Upper lobe of left lung (tissue), 6 donors: ENCODE results near the gene CLN6. TPM values are rescaled to one million over a fixed set of nuclear protein-coding genes. Genes with fewer than 3 reads are reported as not detected.

Experiments used
- ATAC-seq, 2 donors: fragments of 200-7000 bp; cut with Tn5 transposase; one replicate each; pipeline ENCODE4 v1.9.1; 2022; ENCODE audit warnings: mild to moderate bottlenecking in 2 of 2, moderate library complexity in 2 of 2; ENCODE audit not compliant: low FRiP score in 2 of 2
- DNase-seq, 2 donors: peaks; one replicate each; pipeline ENCODE4 v3.0.0-alpha.2; 2019 to 2020
- H3K27ac ChIP-seq, 4 donors: fragments of 200-600 bp; sonication (generic); one replicate each; pipeline ENCODE4 v1.5.1; 2016 to 2019
- H3K27me3 ChIP-seq, 4 donors: fragments of 200-600 bp; sonication (generic); one replicate each; pipeline ENCODE4 v1.5.1; 2017 to 2019
- H3K36me3 ChIP-seq, 4 donors: fragments of 200-600 bp; sonication (generic); one replicate each; pipeline ENCODE4 v1.5.1; 2016 to 2019
- H3K4me1 ChIP-seq, 4 donors: fragments of 200-600 bp; sonication (generic); one replicate each; pipeline ENCODE4 v1.5.1; 2018 to 2019
- H3K4me3 ChIP-seq, 4 donors: fragments of 200-600 bp; sonication (generic); one replicate each; pipeline ENCODE4 v1.5.1; 2017 to 2019; ENCODE audit warnings: mild to moderate bottlenecking in 2 of 4, moderate library complexity in 1 of 4
- H3K9me3 ChIP-seq, 4 donors: fragments of 200-600 bp; sonication (generic); one replicate each; pipeline ENCODE4 v1.5.1; 2018 to 2019
- CTCF ChIP-seq, 6 experiments: fragments of 450-650 bp in 4 of 6; fragments of 200-600 bp in 2 of 6; sonication (generic) in 2 of 6; IDR thresholded peaks; one replicate each; pipeline ENCODE4 v1.5.1; 2016 to 2019; ENCODE audit warnings: antibody characterized with exemption in 6 of 6
- EP300 ChIP-seq, 4 donors: sonication (generic); formaldehyde crosslinking; IDR thresholded peaks; one replicate each; pipeline ENCODE4 v1.5.1; 2017; ENCODE audit warnings: antibody characterized with exemption in 4 of 4, control low read depth in 2 of 4
- POLR2A ChIP-seq, 4 donors: fragments of 450-650 bp; IDR thresholded peaks; one replicate each; pipeline ENCODE4 v1.5.1; 2016 to 2017; ENCODE audit warnings: antibody characterized with exemption in 4 of 4, mild to moderate bottlenecking in 2 of 4
- POLR2AphosphoS5 ChIP-seq, 2 donors: sonication (generic); formaldehyde crosslinking; IDR thresholded peaks; one replicate each; pipeline ENCODE4 v1.5.1; 2017; ENCODE audit warnings: antibody characterized with exemption in 2 of 2
- WGBS, 2 donors: methylation state at CpG; one replicate each; pipeline ENCODE4 v1.1.5; 2017 to 2018; 5-methylcytosine and 5-hydroxymethylcytosine counted together
- total RNA-seq, 6 donors: library from RNA; depleted of rRNA in 4 of 6; stranded (reverse); fragments of >200 nt in 4 of 6; gene quantifications; one replicate each; pipeline versions ENCODE4 v1.1.0 to v1.2.1, GENCODE V29; 2016 to 2021
- donor health status: DM: no; HTN: no; CAD: no; lungs with moderate emphysema.
- donor health status: DM: no; HTN: yes; CAD: no; lungs with severe emphysema.

The CLN6 gene
- total RNA-seq, 6 donors from 2014 or later: 19.4 to 48.3 (median 28.7) TPM

DNA sequence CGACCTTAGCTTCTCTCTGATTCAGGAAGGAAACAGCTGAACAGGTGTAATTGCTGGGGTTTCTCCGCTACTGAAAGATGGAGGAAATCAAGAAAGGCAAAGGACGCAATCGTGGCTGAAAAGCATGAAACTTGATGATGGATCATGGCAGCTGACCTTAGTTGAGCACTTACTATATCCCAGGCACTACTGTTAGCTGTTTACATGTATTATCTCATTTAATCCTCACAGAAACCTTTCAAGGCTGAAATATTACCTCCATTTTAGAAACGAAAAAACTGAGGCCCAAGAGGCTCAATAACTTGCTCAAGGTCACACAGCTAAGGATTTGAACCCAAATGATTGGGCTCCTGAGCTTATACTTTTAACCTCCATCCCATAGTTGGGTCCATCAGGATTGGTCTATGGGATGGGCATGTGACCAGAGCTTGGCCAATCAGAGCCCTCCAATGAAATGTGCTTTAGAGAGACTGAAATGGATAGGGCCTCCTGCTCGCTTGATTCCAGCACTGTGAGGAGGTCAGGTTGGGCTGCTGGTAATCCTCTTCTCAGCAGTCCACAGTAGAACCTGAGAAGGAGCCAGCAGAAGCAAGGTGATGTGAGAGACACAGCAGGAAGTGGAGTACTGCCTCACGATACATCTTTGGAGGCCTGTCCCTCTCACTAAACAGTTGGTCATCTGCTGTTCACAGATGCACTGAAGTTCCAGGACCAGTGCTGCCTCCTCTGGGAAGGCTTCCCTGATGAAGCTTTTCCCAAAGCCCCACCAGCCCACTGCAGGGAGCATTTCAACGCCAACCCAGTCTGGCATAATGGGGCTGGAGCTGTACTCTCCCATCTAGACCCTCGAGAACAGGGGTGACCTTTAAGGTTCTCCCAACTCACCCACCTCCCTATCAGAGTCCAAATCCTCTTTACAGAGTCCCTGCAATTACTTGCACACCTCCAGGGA lies 10.4 kb downstream of the CLN6 start:
- Histone ChIP-seq H3K27ac (no peak overlapping the region), H3K9me3 (no peaks in the 10 kb centered on the region), H3K4me1 (peaks cover 0 to 9% (median 0%) of the 10 kb centered on the region in 4 donors), H3K27me3 (no peaks in the 10 kb centered on the region), H3K36me3 (peaks cover 0 to 10% (median 1%) of the 10 kb centered on the region in 4 donors), H3K4me3 (no peak overlapping the region)
- no peak for TF ChIP-seq POLR2A (IDR thresholded peaks at IDR 0.05)
- TF ChIP-seq CTCF (IDR thresholded peaks at IDR 0.05): no peak
- no peak for TF ChIP-seq EP300 (IDR thresholded peaks at IDR 0.05)
- TF ChIP-seq POLR2AphosphoS5 (IDR thresholded peaks at IDR 0.05): no peak
- ATAC-seq (no peak), DNase-seq (no peak)
- WGBS, 2 donors: 89 to 93% methylated on average over 8 to 9 of the region's 9 CpGs

GRCh38 chr15:68218331-68218730 lies 11.2 kb downstream of the CLN6 start:
- TF ChIP-seq POLR2AphosphoS5 (IDR thresholded peaks at IDR 0.05) (no peak), EP300 (IDR thresholded peaks at IDR 0.05) (no peak), CTCF (IDR thresholded peaks at IDR 0.05) (no peak), POLR2A (IDR thresholded peaks at IDR 0.05) (no peak)

GRCh38 chr15:68217341-68217740 lies 12.2 kb downstream of the CLN6 start:
- Histone ChIP-seq H3K36me3 (peaks cover 0 to 10% (median 1%) of the 10 kb centered on the region in 4 donors), H3K4me3 (no peak overlapping the region), H3K4me1 (peaks cover 0 to 9% (median 0%) of the 10 kb centered on the region in 4 donors), H3K27me3 (no peaks in the 10 kb centered on the region), H3K9me3 (no peaks in the 10 kb centered on the region), H3K27ac (no peak overlapping the region)
- DNase-seq (no peak), ATAC-seq (no peak)
- TF ChIP-seq CTCF (IDR thresholded peaks at IDR 0.05) (no peak), POLR2AphosphoS5 (IDR thresholded peaks at IDR 0.05) (no peak), EP300 (IDR thresholded peaks at IDR 0.05) (no peak), POLR2A (IDR thresholded peaks at IDR 0.05) (no peak)
- WGBS, 2 donors: 87 to 94% methylated on average over 4 of the region's 4 CpGs

More at GRCh38 chr15:68218331-68218730, 11.2 kb downstream of the CLN6 start:
- Histone ChIP-seq H3K27me3 (no peaks in the 10 kb centered on the region), H3K36me3 (peaks cover 0 to 10% (median 1%) of the 10 kb centered on the region in 4 donors), H3K4me3 (no peak overlapping the region), H3K27ac (no peak overlapping the region), H3K4me1 (peaks cover 0 to 9% (median 0%) of the 10 kb centered on the region in 4 donors), H3K9me3 (no peaks in the 10 kb centered on the region)
- WGBS, 2 donors: 97 to 100% methylated on average over 6 to 8 of the region's 8 CpGs
- no peak for ATAC-seq
- no peak for DNase-seq

DNA sequence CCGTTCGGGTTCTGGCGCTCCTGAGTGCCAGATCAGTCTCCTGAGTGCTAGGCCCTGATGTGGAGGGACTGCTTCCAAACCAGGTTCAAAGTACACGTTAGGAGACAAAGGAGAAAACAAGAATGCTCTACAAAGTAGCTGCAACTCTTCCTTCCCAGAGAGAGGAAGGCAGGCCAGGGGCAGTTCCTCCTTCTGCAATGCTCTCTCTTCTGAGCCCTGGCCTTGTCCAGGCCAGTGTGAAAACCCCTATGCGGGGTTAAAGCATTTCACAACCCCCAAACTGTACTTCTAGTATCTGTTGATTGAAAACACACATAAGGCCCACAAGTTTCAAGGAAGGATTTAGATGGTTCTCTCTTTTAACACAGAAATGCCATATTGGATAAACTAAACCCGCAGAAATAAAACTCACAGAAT lies 14.7 kb downstream of the CLN6 start:
- Histone ChIP-seq H3K27ac (no peak overlapping the region), H3K4me1 (peaks cover 0 to 18% (median 5%) of the 10 kb centered on the region in 4 donors), H3K36me3 (peaks cover 0 to 10% (median 1%) of the 10 kb centered on the region in 4 donors), H3K9me3 (no peaks in the 10 kb centered on the region), H3K4me3 (no peak overlapping the region), H3K27me3 (no peaks in the 10 kb centered on the region)
- WGBS, 2 donors: 76 to 82% methylated on average over 3 to 6 of the region's 6 CpGs
- ATAC-seq (no peak), DNase-seq (no peak)
- TF ChIP-seq POLR2A (IDR thresholded peaks at IDR 0.05) (no peak), EP300 (IDR thresholded peaks at IDR 0.05) (no peak), POLR2AphosphoS5 (IDR thresholded peaks at IDR 0.05) (no peak), CTCF (IDR thresholded peaks at IDR 0.05) (no peak)
